GM21447 (cell line): ENCODE results near the gene GAS7.
"Not testable (repeated sequence)": the region's sequence is repeated elsewhere in the genome, so short reads cannot be mapped to it uniquely, and the experiment has no call there.

Source experiments
- ATAC-seq: cut with Tn5 transposase; IDR thresholded peaks from one replicate; pipeline ENCODE4 v1.9.1; 2021; ENCODE audit not compliant: unreplicated experiment

GAS7 gene

GRCh38 chr17:9924735-9925191, 273.6 kb downstream of the GAS7 start:
- no peak for ATAC-seq

- no peak for ATAC-seq
Observed at GRCh38 chr17:9922012-9922848, 276.2 kb downstream of the GAS7 start.

GRCh38 chr17:9921216-9921615, 277.2 kb downstream of the GAS7 start:
- not testable (repeated sequence) for ATAC-seq

GRCh38 chr17:9918804-9919352, 279.5 kb downstream of the GAS7 start:
- no peak for ATAC-seq

DNA sequence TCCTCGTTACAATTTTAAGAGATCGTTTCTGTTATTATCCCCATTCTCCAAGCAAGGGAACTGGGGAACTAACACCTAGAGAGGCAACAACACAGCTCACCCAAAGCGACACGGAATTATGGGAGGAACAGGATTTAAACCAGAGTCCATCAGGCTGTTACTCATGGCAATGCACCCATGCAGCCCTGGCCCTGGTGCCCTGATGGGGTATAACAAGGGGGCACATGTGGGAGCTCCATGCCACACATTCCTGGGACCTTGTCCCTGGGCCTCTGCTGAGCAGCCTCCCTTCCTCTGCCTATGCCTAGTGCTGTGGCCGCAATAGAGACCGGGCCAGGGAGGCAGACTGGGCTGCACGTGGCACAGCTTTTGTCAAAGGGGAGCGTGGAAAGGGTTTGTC, 280.1 kb downstream of the GAS7 start:
- ATAC-seq = no peak

DNA sequence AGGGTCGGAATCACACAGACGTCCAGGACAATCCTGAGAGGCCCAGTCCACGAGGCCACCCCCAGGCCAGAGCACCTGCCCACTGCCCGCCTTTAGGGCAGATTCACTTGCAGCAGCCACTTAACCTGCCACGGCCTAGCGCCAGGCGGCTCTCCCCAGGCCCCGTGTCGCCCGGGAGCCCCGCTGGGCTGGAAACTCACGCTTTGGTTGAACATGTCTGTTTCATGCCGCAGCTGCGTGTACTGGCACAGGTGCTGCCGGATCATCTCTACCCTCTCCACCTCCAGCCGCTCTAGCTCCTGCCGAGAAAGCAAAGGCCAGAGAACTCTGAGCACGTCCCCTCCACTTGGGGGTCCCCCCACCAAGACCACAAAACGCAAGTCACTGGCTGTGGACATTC, 280.6 kb downstream of the GAS7 start:
- no peak for ATAC-seq

DNA sequence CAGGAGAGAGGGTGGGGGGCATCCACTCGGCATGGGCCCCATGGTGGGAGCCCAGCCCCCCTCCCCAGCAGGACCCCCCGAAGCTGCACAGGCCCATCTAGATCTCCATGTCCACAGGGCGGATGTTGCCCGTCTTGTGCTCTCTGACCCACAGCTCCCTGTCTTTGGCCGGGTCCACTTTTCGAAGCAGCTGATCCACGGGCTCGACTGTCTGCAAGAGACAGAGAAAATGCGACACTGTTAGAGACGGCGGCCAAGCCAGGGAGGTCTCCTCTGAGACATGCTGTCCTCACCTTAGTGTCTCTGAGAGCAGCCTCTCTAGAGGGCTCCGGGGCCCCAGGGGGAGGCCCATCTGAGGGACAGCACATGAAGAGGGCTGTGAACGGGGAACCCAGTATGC, 281.3 kb downstream of the GAS7 start:
- no peak for ATAC-seq

DNA sequence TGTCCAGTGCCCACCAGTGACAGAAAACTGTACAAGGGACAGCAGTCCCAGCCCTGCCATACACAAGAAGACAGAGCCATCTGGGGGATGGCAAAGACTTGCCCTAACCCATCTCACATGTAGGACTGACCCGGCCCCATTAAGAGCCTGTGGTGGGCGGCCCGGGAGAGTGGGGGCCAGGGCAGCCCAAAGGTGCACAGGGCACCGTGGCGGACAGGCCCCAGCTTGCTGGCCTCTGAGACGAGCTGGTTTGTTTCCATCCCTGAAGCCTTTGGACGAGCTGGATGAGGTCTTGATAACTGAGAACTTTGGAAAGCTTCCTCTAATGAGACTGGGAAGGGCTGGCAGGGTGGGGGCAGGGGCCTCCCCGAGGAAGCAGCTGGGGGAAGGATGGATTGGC, 282.3 kb downstream of the GAS7 start:
- no peak for ATAC-seq

GRCh38 chr17:9913476-9913875, 284.9 kb downstream of the GAS7 start:
- ATAC-seq = no peak

DNA sequence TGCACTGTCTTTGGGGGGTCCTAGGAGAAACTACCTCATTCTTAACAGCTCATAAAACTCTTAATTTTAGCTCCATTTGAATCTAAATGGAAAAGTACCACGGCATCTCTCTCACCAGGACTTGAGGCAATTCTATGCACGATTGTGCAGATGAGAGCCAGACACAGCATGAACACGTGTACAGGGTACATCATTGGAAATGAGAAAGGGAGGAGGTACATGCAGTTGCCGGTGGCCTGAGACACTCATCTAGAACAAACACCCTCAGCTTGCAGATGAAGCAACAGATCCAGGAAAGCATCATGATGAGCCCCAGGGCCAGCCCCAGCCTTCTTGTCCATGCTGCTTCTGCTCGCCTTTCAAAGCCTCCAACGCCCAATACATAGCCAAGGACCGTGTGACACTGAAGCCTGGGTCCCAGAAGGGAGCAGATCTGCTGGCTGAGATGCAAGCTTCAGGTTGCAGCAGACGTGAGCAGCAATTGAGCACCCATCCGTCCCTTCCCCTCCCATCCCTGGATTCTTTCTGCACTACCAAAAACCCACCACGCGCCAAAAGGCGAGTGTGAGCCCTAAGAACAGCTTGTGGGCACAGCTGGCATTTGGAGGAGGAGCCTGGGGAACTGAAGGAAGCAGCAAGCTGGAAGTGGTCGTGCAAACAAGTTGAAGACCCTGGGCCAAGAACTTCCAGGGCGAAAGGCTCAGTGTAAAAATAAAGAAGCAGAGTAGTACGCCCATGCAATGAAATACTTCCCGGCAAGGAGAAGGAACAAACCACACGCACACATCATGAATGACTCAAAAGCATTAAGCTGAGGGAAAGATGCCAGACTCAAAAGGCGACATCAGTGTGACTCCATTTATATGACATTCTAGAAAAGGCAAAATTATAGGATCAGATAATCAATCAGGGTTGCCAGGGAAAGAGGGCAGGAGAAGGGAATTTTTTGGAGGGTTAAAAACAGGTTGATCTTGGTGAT, 286.0 kb downstream of the GAS7 start:
- ATAC-seq = no peak

GRCh38 chr17:9911089-9911488, 287.3 kb downstream of the GAS7 start:
- no peak for ATAC-seq

- ATAC-seq = no peak
Observed at GRCh38 chr17:9908649-9909042, 289.8 kb downstream of the GAS7 start.

DNA sequence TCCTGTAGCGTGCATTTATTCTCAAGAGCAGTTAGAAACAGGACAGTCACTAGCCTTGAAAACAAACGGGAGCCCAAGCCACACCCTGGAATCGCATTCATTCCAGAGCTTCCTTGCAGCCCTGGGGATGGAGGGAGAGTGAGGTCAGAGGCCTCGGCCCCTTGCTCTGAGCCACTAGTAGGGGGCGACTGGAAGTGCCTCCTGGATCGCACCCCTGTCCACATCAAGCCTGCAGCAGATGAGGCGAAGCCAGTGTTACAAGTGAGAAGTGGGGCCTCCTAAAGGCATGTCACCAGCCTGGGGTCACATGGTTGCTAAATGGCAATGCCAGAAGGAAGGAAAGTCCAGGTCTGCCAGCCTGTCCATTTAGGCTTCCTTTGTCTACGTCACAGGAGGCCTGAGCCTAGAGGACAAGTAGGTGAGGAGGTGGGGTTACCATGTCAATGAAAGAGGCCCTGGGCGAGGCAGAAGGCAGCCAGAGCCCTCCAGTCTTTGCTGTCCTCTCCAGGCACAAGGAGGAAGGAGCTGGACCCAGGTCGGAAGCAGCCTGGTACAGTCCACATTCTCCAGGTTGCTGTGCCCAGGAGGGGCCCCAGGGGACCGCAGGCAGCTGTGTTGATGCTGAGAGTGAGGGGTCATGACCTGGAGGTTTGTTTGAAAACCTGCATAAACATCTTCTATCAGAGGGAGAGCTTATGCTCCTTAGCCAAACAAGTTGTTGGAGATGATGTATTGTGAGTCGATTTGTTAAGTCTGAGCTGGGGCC, 290.3 kb downstream of the GAS7 start:
- no peak for ATAC-seq

GRCh38 chr17:9907131-9907530, 291.3 kb downstream of the GAS7 start:
- ATAC-seq = no peak

DNA sequence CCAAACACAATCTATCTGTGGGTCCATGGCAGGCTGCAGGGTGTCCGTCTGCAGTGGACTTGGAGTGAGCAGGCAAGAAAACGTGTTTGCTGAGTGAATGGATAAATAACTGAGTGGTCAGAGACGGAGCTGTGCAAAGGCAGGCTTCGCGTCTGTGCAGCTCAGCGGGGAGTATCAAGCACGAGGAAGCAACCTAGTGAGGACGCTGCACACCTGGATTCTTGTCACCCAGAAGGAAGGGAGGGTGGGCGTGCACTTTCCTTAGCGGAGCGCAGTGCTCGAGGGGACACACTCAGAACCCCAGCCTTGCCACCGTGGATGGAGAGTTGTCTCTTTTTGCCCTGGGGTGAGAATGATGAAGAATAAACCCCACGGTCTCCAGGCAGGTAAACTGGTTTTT, 291.8 kb downstream of the GAS7 start:
- no peak for ATAC-seq

GRCh38 chr17:9905902-9906301, 292.5 kb downstream of the GAS7 start:
- ATAC-seq = no peak

GRCh38 chr17:9905078-9905415, 293.4 kb downstream of the GAS7 start, which contains the start of gene RCVRN:
RCVRN (minus strand) TSS chr17:9905271; CDS start chr17:9905180, 91 bp downstream.
- ATAC-seq = no peak

- ATAC-seq = no peak
Observed at GRCh38 chr17:9904277-9905077, 293.9 kb downstream of the GAS7 start.

GRCh38 chr17:9902120-9902519, 296.3 kb downstream of the GAS7 start:
- ATAC-seq = no peak

- no peak for ATAC-seq
Observed at GRCh38 chr17:9900784-9901183, 297.6 kb downstream of the GAS7 start.
